K562 (cell line): ENCODE data around the gene ALB. TPM values are rescaled to one million over a fixed set of nuclear protein-coding genes. Genes with fewer than 3 reads are reported as not detected.

ENCODE experiments used
- ETV5 ChIP-seq: sonication (generic); formaldehyde crosslinking; IDR thresholded peaks from 2 replicates; pipeline ENCODE4 v1.4.0; 2020; ENCODE audit warnings: low read depth, mild to moderate bottlenecking, missing genetic modification reagents
- KAT7 ChIP-seq: sonication (generic); formaldehyde crosslinking; IDR thresholded peaks from 2 replicates; pipeline ENCODE4 v1.8.0; 2022; ENCODE audit warnings: missing genetic modification reagents, mild to moderate bottlenecking, borderline replicate concordance
- LCOR ChIP-seq: sonication (generic); formaldehyde crosslinking; IDR thresholded peaks from 2 replicates; pipeline ENCODE4 v1.8.0; 2022; ENCODE audit warnings: mild to moderate bottlenecking, missing genetic modification reagents
- PCBP1 ChIP-seq: fragments of 200-400 bp; formaldehyde crosslinking; IDR thresholded peaks from 2 replicates; pipeline ENCODE4 v1.6.1; 2018; ENCODE audit warnings: mild to moderate bottlenecking, low read depth, low read length; ENCODE audit not compliant: poor library complexity, severe bottlenecking
- ZNF140 ChIP-seq: fragments of 250-450 bp; sonication (Bioruptor Pico); IDR thresholded peaks from 2 replicates; pipeline ENCODE4 v1.8.0; 2021; ENCODE audit warnings: moderate library complexity, mild to moderate bottlenecking, inconsistent platforms
- ZNF253 ChIP-seq: fragments of 250-450 bp; sonication (Bioruptor Pico); conservative IDR thresholded peaks from 2 replicates; pipeline ENCODE4 v1.6.1; 2021; ENCODE audit warnings: mild to moderate bottlenecking
- polyA plus RNA-seq, 8 experiments: library from polyadenylated mRNA; depleted of rRNA in 4 of 8; stranded (reverse) in 5 of 8; unstranded in 3 of 8; fragments of >200 nt; fragmentation: Nextera tagmentation in 2 of 8; fragmentation: Illumina TruSeq in 1 of 8; extraction: Ambion mirVana in 2 of 8; extraction: Trizol in 1 of 8; gene quantifications; 2 replicates each; pipeline versions ENCODE4 v1.2.1 to v1.2.3, GENCODE V29; 2011 to 2014; ENCODE audit warnings: inconsistent platforms in 1 of 8, missing spikeins in 1 of 8
- total RNA-seq, 7 experiments: library from RNA; depleted of rRNA in 6 of 7; stranded (reverse); fragments of >200 nt in 6 of 7; fragmentation: Illumina TruSeq in 2 of 7; extraction: Trizol in 2 of 7; gene quantifications; 2 replicates each; pipeline versions ENCODE4 v1.2.1 to v1.2.3, GENCODE V29; 2011 to 2021; ENCODE audit warnings: low replicate concordance in 1 of 7
- TF ChIP-seq, protein P1 (sequence below): fragments of 250-450 bp; sonication (Bioruptor Pico); IDR thresholded peaks from 2 replicates; pipeline ENCODE4 v1.4.0; 2020; ENCODE audit warnings: mild to moderate bottlenecking
- TF ChIP-seq, protein P2 (sequence below), 3 experiments: fragments of 200-800 bp in 1 of 3; fragments of 250-450 bp in 1 of 3; fragments of 450-650 bp in 1 of 3; sonication (Bioruptor Pico) in 1 of 3; sonication (Bioruptor generic) in 1 of 3; formaldehyde crosslinking in 1 of 3; IDR thresholded peaks; 2 replicates each; pipeline versions ENCODE4 v1.6.1 to v1.8.0; 2016 to 2022; ENCODE audit warnings: mild to moderate bottlenecking in 2 of 3, missing genetic modification characterization in 2 of 3, missing compliant biosample characterization in 1 of 3, moderate library complexity in 1 of 3
- TF ChIP-seq, protein P3 (sequence below): sonication (generic); IDR thresholded peaks from 2 replicates; pipeline ENCODE4 v1.6.1; 2016
- TF ChIP-seq, protein P4 (sequence below): sonication (generic); formaldehyde crosslinking; IDR thresholded peaks from 2 replicates; pipeline ENCODE4 v1.8.0; 2023; ENCODE audit warnings: mild to moderate bottlenecking, missing genetic modification reagents
- TF ChIP-seq, protein P5 (sequence below): IDR thresholded peaks from 2 replicates; pipeline ENCODE4 v1.6.1; 2012; ENCODE audit warnings: low read depth, low read length, improper control_type of control experiment, borderline replicate concordance
- TF ChIP-seq, protein P6 (sequence below): fragments of 250-450 bp; sonication (Bioruptor Pico); IDR thresholded peaks from 2 replicates; pipeline ENCODE4 v1.4.0; 2020

Gene ALB
- total and polyA plus RNA-seq, 9 of the 15 experiments (the other 6 are each of a cell fraction or from before 2014, with no cell fraction given) = 0.04 to 18.5 (median 0.20) TPM; not detected in 2

DNA sequence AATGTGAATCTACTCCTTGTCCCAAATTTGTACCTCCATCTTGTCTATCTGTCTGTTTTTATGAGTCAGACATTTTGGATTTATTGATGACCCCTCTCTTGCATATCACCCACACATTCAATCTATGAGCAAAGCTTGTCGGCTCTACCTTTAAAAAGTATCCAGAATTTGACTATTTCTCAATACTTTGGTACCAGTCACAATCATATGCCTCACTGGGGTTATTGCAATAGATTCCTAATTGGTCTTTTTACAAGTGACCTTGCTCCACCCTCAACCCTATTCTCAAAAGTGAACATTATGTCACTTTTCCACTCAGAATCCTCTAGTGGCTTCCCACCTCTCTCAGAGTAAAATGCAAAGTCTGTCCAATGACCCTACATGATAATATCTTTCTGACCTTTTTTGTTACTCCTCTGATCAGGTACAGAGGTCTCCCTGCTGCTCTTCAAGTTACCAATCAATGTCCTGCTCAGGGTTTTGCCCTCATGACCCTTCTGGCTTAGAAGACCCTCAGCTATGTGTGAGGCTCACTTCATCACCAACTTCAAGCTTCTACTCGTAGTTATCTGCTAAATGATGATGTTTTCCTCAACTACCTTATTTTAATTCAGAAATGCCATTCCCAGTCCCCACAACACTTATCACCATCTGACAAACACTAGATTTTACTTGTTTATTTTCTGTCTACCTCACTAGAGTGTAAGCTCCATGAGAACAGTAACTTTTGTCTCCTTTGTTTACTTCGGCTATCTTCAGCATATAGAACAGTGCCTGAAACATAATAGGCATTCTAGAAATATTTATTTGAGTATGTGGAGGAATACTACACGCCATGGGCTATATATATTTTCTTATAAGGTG lies 54.3 kb downstream of the ALB start (continued):
- TF ChIP-seq, protein P1, sequence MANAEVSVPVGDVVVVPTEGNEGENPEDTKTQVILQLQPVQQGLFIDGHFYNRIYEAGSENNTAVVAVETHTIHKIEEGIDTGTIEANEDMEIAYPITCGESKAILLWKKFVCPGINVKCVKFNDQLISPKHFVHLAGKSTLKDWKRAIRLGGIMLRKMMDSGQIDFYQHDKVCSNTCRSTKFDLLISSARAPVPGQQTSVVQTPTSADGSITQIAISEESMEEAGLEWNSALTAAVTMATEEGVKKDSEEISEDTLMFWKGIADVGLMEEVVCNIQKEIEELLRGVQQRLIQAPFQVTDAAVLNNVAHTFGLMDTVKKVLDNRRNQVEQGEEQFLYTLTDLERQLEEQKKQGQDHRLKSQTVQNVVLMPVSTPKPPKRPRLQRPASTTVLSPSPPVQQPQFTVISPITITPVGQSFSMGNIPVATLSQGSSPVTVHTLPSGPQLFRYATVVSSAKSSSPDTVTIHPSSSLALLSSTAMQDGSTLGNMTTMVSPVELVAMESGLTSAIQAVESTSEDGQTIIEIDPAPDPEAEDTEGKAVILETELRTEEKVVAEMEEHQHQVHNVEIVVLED (CRISPR knock-in tag) = no peak
- no peak for TF ChIP-seq ETV5
- TF ChIP-seq, protein P2, sequence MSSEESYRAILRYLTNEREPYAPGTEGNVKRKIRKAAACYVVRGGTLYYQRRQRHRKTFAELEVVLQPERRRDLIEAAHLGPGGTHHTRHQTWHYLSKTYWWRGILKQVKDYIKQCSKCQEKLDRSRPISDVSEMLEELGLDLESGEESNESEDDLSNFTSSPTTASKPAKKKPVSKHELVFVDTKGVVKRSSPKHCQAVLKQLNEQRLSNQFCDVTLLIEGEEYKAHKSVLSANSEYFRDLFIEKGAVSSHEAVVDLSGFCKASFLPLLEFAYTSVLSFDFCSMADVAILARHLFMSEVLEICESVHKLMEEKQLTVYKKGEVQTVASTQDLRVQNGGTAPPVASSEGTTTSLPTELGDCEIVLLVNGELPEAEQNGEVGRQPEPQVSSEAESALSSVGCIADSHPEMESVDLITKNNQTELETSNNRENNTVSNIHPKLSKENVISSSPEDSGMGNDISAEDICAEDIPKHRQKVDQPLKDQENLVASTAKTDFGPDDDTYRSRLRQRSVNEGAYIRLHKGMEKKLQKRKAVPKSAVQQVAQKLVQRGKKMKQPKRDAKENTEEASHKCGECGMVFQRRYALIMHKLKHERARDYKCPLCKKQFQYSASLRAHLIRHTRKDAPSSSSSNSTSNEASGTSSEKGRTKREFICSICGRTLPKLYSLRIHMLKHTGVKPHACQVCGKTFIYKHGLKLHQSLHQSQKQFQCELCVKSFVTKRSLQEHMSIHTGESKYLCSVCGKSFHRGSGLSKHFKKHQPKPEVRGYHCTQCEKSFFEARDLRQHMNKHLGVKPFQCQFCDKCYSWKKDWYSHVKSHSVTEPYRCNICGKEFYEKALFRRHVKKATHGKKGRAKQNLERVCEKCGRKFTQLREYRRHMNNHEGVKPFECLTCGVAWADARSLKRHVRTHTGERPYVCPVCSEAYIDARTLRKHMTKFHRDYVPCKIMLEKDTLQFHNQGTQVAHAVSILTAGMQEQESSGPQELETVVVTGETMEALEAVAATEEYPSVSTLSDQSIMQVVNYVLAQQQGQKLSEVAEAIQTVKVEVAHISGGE (CRISPR knock-in tag; IDR thresholded peaks at IDR 0.05) = no peak
- TF ChIP-seq, protein P3, sequence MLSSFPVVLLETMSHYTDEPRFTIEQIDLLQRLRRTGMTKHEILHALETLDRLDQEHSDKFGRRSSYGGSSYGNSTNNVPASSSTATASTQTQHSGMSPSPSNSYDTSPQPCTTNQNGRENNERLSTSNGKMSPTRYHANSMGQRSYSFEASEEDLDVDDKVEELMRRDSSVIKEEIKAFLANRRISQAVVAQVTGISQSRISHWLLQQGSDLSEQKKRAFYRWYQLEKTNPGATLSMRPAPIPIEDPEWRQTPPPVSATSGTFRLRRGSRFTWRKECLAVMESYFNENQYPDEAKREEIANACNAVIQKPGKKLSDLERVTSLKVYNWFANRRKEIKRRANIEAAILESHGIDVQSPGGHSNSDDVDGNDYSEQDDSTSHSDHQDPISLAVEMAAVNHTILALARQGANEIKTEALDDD = no peak
- no peak for TF ChIP-seq KAT7
- TF ChIP-seq LCOR (CRISPR knock-in tag) = no peak
- no peak for TF ChIP-seq PCBP1
- no peak for TF ChIP-seq ZNF253 (CRISPR knock-in tag)
- no peak for TF ChIP-seq ZNF140 (CRISPR knock-in tag)
- TF ChIP-seq, protein P4, sequence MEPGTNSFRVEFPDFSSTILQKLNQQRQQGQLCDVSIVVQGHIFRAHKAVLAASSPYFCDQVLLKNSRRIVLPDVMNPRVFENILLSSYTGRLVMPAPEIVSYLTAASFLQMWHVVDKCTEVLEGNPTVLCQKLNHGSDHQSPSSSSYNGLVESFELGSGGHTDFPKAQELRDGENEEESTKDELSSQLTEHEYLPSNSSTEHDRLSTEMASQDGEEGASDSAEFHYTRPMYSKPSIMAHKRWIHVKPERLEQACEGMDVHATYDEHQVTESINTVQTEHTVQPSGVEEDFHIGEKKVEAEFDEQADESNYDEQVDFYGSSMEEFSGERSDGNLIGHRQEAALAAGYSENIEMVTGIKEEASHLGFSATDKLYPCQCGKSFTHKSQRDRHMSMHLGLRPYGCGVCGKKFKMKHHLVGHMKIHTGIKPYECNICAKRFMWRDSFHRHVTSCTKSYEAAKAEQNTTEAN = no peak
- TF ChIP-seq, protein P5, sequence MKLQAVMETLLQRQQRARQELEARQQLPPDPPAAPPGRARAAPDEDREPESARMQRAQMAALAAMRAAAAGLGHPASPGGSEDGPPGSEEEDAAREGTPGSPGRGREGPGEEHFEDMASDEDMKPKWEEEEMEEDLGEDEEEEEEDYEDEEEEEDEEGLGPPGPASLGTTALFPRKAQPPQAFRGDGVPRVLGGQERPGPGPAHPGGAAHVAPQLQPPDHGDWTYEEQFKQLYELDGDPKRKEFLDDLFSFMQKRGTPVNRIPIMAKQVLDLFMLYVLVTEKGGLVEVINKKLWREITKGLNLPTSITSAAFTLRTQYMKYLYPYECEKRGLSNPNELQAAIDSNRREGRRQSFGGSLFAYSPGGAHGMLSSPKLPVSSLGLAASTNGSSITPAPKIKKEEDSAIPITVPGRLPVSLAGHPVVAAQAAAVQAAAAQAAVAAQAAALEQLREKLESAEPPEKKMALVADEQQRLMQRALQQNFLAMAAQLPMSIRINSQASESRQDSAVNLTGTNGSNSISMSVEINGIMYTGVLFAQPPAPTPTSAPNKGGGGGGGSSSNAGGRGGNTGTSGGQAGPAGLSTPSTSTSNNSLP = no peak
- TF ChIP-seq, protein P6, sequence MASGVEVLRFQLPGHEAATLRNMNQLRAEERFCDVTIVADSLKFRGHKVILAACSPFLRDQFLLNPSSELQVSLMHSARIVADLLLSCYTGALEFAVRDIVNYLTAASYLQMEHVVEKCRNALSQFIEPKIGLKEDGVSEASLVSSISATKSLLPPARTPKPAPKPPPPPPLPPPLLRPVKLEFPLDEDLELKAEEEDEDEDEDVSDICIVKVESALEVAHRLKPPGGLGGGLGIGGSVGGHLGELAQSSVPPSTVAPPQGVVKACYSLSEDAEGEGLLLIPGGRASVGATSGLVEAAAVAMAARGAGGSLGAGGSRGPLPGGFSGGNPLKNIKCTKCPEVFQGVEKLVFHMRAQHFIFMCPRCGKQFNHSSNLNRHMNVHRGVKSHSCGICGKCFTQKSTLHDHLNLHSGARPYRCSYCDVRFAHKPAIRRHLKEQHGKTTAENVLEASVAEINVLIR (CRISPR knock-in tag) = no peak
